Colon (tissue), 2 donors: ENCODE measurements around the gene CAPN8.

Experiments
- FAIRE-seq: peaks from 2 replicates; lab custom pipeline; 2012; peaks lifted over from hg19 to GRCh38; lab: Jason Lieb, UNC
- donor health status: control.
- donor health status: control.

Gene CAPN8

DNA sequence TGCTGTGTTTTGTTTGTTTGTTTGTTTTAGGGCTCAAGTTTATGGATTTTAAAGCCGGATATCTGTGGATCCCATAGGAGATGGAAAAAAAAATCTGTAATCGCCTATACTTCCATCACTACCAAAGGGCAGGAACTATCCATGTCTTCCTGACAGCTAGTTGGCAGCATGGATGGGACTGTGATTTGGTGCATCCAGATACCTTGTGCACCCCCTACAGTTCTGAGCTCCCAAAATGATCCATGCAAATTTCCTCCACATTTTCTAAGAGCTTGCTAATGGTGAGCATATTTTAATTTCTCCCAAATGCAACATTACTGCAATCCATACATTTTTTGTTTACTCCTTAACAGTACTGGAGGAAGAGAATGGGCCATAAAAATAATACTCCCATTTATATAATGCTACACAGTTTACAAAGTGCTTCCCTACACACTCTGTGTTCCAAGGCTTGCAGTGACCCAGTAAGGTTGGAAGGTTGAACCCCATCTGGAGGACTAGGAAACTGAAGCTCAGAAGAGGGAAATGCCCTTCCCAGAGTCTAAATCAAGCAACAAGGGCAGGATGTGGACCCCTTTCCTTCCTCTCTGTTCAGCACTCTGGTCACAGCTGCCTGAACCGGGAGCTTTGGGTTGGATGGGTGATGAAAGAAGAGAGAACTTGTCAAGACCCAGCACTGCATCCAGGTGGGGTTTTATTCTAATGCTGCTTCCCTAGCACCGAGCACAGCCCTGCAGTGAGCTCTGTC is 48.0 kb downstream of the CAPN8 start:
- FAIRE-seq: no peak

- FAIRE-seq: no peak
Measured at GRCh38 chr1:223616586-223616985, 48.9 kb downstream of the CAPN8 start.

GRCh38 chr1:223611936-223612335 is 53.6 kb downstream of the CAPN8 start:
- no peak for FAIRE-seq

GRCh38 chr1:223609977-223610376 is 55.5 kb downstream of the CAPN8 start:
- FAIRE-seq: no peak

GRCh38 chr1:223609066-223609465 is 56.4 kb downstream of the CAPN8 start:
- FAIRE-seq: no peak

DNA sequence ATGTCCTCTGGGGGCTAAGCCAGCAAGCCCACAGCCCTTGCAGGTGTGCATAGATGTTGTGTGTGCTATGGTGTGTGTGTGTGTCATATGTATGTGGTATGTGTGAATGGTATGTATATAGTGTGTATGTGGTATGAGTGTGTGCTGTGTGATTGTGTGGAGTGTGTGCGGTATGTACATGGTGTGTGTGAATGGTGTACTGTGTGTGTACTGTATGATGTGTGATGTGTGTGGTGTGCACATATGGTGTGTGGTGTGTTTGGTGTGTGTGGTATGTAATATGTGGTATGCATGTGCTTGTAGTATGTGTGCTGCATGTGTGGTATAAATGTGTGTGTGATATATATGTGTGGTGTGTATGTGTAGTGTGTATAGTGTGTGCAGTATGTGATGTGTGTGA is 107.0 kb downstream of the CAPN8 start:
- FAIRE-seq: no peak

- no peak for FAIRE-seq
Measured at GRCh38 chr1:223557130-223557475, 108.4 kb downstream of the CAPN8 start.

GRCh38 chr1:223556414-223557129 is 108.9 kb downstream of the CAPN8 start:
- no peak for FAIRE-seq

- no peak for FAIRE-seq
Measured at GRCh38 chr1:223553957-223554356, 111.5 kb downstream of the CAPN8 start.

GRCh38 chr1:223551610-223552009 is 113.9 kb downstream of the CAPN8 start:
- FAIRE-seq: no peak

DNA sequence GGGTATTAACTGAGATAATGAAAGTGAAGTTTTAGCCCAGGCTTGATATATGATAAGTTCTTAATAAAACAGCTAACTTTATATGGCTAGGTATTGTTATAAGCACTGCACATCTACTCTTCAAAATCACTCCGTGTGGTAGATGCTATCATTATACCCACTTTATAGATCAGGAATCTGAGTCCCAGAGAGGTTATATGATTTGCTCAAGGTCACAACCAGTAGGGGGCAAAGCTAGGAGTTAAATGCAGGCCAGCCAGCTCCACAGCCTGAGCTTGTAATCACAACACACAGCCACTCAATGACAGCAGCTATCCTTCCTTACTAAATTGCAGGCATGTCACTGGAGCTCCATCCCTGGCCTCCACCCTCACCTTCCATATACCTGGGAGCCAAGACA is 115.8 kb downstream of the CAPN8 start:
- FAIRE-seq: no peak

DNA sequence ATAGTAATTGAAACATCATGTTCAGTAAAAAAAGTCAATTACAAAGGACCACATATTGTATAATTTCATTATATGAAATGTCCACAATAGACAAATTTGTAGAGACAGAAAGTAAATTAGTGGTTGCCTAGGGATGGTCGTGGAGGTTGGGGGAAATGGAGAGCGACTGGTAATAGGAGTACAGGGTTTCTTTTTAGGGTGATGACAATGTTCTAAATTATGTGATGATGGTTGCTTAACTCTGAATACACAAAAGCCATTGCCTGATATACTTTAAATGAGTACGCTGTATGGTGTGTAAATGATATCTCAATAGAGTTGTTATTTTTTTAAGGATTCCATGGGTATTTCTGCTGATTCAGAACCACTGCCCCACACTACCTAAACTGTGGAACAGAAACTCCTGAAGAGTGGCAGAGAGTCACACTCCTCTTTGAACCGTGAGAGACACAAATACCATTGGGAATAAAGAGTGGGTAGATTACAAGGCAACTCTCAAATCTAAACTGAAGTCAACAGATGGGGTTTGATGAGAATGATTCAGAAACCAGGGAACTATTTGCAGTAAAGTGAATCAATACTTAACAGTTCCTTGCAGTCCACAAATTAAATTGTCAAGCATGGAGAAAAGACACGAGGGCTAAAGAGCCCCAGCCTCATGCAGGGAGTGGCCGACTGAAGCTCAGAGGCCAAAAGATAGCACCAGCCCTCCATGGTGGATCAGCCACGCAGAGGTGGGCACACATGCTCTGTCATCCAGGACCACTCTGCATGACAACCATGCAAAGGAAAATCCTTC is 118.0 kb downstream of the CAPN8 start:
- no peak for FAIRE-seq

DNA sequence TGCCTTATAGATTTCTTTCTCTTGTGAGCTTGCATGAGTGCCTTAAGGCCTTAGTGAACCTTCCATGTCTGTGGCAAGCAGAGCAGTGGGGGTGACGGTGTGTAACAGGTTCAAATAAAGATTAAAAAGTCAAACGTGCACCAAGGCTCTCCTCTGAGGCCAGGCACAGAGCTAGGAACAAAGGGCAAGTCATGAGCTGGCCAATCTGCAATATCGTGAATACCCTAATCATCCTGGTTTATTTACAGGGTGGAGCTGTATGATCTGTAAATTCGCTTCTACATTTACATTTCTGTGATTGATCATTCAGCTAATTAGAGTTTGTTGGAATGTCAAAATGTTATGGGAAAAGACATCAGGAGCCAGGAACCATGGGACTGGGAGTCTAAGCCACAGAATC is 120.2 kb downstream of the CAPN8 start:
- no peak for FAIRE-seq

DNA sequence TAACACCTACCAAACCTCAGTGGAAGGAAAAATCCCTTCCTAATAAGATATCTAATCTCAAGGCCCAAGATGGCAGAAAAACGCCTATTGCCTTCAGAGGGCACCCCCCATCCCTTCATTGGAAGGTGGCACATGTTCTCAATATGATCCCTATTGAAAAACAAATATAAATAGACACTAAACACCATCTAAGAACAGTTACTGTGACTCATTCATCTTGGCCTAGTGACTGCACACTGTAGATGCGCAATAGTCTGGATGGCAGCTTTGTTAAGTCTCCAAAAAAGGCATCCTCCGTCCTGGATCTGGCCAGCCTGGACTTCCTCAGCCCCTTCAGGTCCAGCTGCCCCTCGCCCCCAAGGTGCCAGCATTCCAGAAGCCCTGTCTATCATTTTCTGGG is 121.9 kb downstream of the CAPN8 start:
- no peak for FAIRE-seq

DNA sequence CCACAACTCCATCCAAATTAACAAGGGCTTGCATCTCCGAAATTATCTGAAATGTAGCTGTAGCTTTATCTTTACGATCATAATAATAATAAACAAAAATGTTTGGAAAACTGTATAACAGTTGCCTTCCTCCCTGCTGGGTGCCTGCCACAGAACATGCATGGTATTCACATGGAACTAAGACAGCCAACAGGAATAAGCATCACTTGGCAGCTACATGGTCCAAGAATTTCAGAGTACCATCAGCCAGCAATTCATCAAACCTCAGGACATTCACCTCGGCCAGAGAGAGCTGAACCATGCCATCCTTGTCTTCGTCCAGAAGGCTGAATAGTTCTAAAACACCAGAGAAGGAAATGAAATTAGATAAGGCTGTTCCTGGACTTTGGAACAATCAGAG is 122.7 kb downstream of the CAPN8 start:
- no peak for FAIRE-seq

GRCh38 chr1:223540485-223541106 is 124.9 kb downstream of the CAPN8 start:
- FAIRE-seq: no peak

DNA sequence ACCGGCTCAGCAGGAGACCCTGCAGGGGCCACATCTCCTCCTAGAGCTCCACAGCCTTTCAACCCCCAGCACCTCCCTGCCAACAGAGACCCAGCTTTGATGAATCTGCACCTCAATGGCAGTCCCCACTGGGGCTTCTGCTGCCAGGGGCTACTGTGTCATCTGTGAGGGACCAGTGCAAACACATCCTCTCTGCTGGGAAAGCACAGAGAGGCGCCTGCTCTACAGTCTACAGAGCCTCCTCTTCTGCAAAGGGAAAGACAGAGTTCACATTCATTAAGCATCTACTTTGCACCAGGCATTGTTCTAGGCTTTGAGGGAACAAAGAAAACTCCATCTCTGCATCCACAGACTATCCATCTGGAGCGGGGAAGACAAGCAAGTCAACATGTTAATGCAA is 125.8 kb downstream of the CAPN8 start:
- no peak for FAIRE-seq

DNA sequence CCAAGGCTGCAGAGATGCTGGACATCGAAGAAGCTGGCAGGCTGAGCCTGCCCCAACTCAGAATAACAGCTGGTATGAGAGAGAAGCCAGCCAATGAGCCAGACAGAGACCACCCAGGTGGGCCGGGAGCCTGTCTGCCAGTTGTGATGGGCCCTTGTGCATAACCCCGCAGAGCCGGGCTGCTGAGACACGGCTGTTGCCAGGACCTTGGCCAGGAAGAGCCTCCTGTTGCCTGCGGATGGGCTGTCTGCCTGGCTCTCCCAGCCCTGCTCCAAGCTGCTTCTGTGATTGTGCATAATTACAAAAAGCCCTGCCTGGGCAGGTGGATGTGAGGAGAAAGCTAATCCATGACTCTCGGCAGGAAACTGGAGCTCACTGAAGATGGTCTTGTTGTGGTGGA is 126.5 kb downstream of the CAPN8 start:
- FAIRE-seq: no peak

GRCh38 chr1:223535319-223535718 is 130.2 kb downstream of the CAPN8 start:
- no peak for FAIRE-seq

DNA sequence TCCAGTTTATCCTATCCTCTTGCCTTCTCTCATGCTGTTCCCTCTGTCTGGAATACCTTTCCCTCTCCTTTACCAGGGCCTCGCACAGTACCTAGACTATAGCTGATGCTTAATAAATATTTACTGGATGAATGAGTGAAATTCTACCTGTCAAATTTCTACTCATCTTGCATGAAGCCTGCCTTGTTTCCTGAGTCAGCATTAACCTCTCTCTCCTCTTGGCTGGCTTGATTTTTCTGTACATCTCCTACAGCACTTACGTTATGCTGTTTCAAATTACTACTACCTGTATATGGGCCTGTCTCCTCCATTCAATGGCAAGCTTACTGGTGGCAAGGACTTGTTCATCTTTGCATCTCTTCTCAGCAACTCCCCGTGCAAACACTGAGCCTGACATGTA is 130.8 kb downstream of the CAPN8 start:
- no peak for FAIRE-seq

- FAIRE-seq: no peak
Measured at GRCh38 chr1:223533708-223534107, 131.8 kb downstream of the CAPN8 start.

GRCh38 chr1:223531742-223532341 is 133.7 kb downstream of the CAPN8 start:
- FAIRE-seq: no peak
